Adrenal gland (tissue), 12 donors: ENCODE data around the gene SCP2D1. TPM values are rescaled to one million over a fixed set of nuclear protein-coding genes. Genes with fewer than 3 reads are reported as not detected.

ENCODE experiments used
- DNase-seq, 7 donors: peaks; one replicate each; pipeline ENCODE4 v3.0.0-alpha.2; 2019 to 2020
- H3K27ac ChIP-seq, 5 donors: fragments of 200-600 bp; sonication (generic) in 4 of 5; 1 replicate in 3 of 5; 2 replicates in 2 of 5; pipeline versions ENCODE4 v1.5.1 to v1.8.0; 2016 to 2020; ENCODE audit warnings: mild to moderate bottlenecking in 1 of 5
- H3K27me3 ChIP-seq: fragments of 200-600 bp; 2 replicates; pipeline ENCODE4 v1.8.0; 2021
- H3K36me3 ChIP-seq, 2 donors: fragments of 200-600 bp; replicated peaks in 1 of 2; 1 replicate in 1 of 2; 2 replicates in 1 of 2; pipeline versions ENCODE4 v1.5.1 to v1.8.0; 2018 to 2022
- H3K4me1 ChIP-seq, 2 donors: fragments of 200-600 bp; replicated peaks in 1 of 2; 1 replicate in 1 of 2; 2 replicates in 1 of 2; pipeline versions ENCODE4 v1.5.1 to v1.8.0; 2018 to 2021
- H3K4me3 ChIP-seq, 4 donors: fragments of 200-600 bp; sonication (generic) in 3 of 4; one replicate each; pipeline ENCODE4 v1.5.1; 2016 to 2018
- H3K9me3 ChIP-seq, 3 donors: fragments of 200-600 bp; sonication (generic) in 1 of 3; replicated peaks in 1 of 3; 1 replicate in 2 of 3; 2 replicates in 1 of 3; pipeline versions ENCODE4 v1.5.1 to v1.8.0; 2016 to 2021
- CTCF ChIP-seq, 6 experiments: fragments of 450-650 bp in 4 of 6; fragments of 200-600 bp in 2 of 6; sonication (generic) in 1 of 6; IDR thresholded peaks; 1 replicate in 5 of 6; 2 replicates in 1 of 6; pipeline versions ENCODE4 v1.5.1 to v1.8.0; 2016 to 2021; ENCODE audit warnings: antibody characterized with exemption in 6 of 6, mild to moderate bottlenecking in 2 of 6, moderate library complexity in 1 of 6
- POLR2A ChIP-seq, 2 donors: fragments of 450-650 bp; IDR thresholded peaks; one replicate each; pipeline ENCODE4 v1.6.1; 2017; ENCODE audit warnings: antibody characterized with exemption in 2 of 2, mild to moderate bottlenecking in 2 of 2, moderate library complexity in 1 of 2
- WGBS, 4 donors: extraction: QIAGEN DNeasy Blood & Tissue Kit in 2 of 4; methylation state at CpG; one replicate each; pipeline versions ENCODE4 v1.1.5 to v1.1.7; 2013 to 2017; 5-methylcytosine and 5-hydroxymethylcytosine counted together
- intact Hi-C, 2 donors: fragments of 100-400 bp; cut with DNase I; formaldehyde crosslinking; loops; one replicate each; pipeline versions ENCODE4 v1.14.1 to v1.15.0; 2022 to 2023
- polyA plus RNA-seq, 3 donors: library from polyadenylated mRNA; stranded (reverse); fragments of 200-250 nt in 2 of 3; fragments of 350-450 nt in 1 of 3; fragmentation: Illumina TruSeq in 1 of 3; extraction: RNeasy Lipid Tissue Mini Kit (QIAGEN cat#74804) in 1 of 3; gene quantifications; one replicate each; pipeline ENCODE4 v1.2.3, GENCODE V29; 2013 to 2014
- total RNA-seq, 9 donors: library from RNA; depleted of rRNA in 4 of 9; stranded (reverse); fragments of >200 nt in 4 of 9; fragments of 120-200 nt in 1 of 9; fragmentation: NEBNext Ultra II Directional in 1 of 9; extraction: Animal tissue kit (Norgen Biotek cat#: 25700) in 1 of 9; gene quantifications; one replicate each; pipeline versions ENCODE4 v1.1.0 to v1.2.4, GENCODE V29; 2013 to 2023
- donor health status: healthy with polysubstance abuse.
- donor health status: Bipolar disorder and iron deficiency.
- donor health status: DM: yes; HTN: yes; CAD: no.
- donor health status: DM: no; HTN: no; CAD: no.
- donor health status: DM: no; HTN: no; CAD: no.
- donor health status: DM: yes; HTN: yes; CAD: no.

SCP2D1 gene
- total and polyA plus RNA-seq, 12 donors = not detected

GRCh38 chr20:18801516-18801915 is 12.1 kb upstream of the SCP2D1 start:
- Histone ChIP-seq H3K4me1 (no peaks in the 10 kb centered on the region), H3K36me3 (no peaks in the 10 kb centered on the region), H3K27ac (no peak overlapping the region), H3K9me3 (no peaks in the 10 kb centered on the region), H3K27me3 (no peaks in the 10 kb centered on the region), H3K4me3 (no peak overlapping the region)
- WGBS, 4 donors = 78 to 90% (median 84%) methylated on average over 2 of the region's 2 CpGs
- intact Hi-C loops = loop anchor here in 1 of 2 donors (10.0 kb wide), 1 partner anchor 167 kb away; no protein-coding TSS in a partner anchor
- no peak for DNase-seq
- TF ChIP-seq POLR2A (IDR thresholded peaks at IDR 0.05) (no peak), CTCF (IDR thresholded peaks at IDR 0.05) (no peak)

- no peaks in the 10 kb centered on the region for H3K4me1 ChIP-seq
- H3K27ac ChIP-seq = no peak overlapping the region
- H3K4me3 ChIP-seq = no peak overlapping the region
- H3K9me3 ChIP-seq = no peaks in the 10 kb centered on the region
- intact Hi-C loops = loop anchor here in 1 of 2 donors (10.0 kb wide), 1 partner anchor 167 kb away; no protein-coding TSS in a partner anchor
- no peak for DNase-seq
- no peaks in the 10 kb centered on the region for H3K27me3 ChIP-seq
- H3K36me3 ChIP-seq = no peaks in the 10 kb centered on the region
- TF ChIP-seq CTCF (IDR thresholded peaks at IDR 0.05) = no peak
- no peak for TF ChIP-seq POLR2A (IDR thresholded peaks at IDR 0.05)
- 71 to 83% (median 78%) methylated on average over 7 of the region's 7 CpGs for WGBS, 4 donors
Observed at GRCh38 chr20:18802012-18802634, 11.5 kb upstream of the SCP2D1 start.

GRCh38 chr20:18805881-18806280 is 7.7 kb upstream of the SCP2D1 start:
- H3K4me1 ChIP-seq = no peaks in the 10 kb centered on the region
- intact Hi-C loops = loop anchor here in 1 of 2 donors (10.0 kb wide), 1 partner anchor 171 kb away; no protein-coding TSS in a partner anchor
- no peaks in the 10 kb centered on the region for H3K36me3 ChIP-seq
- no peak overlapping the region for H3K27ac ChIP-seq
- DNase-seq = no peak
- 65 to 71% (median 68%) methylated on average over 4 of the region's 4 CpGs for WGBS, 4 donors
- no peaks in the 10 kb centered on the region for H3K9me3 ChIP-seq
- no peak overlapping the region for H3K4me3 ChIP-seq
- H3K27me3 ChIP-seq = no peaks in the 10 kb centered on the region
- TF ChIP-seq POLR2A (IDR thresholded peaks at IDR 0.05) (no peak), CTCF (IDR thresholded peaks at IDR 0.05) (no peak)

- H3K36me3 ChIP-seq = no peaks in the 10 kb centered on the region
- intact Hi-C loops = loop anchor here in 1 of 2 donors (10.0 kb wide), 1 partner anchor 174 kb away; no protein-coding TSS in a partner anchor
- no peaks in the 10 kb centered on the region for H3K27me3 ChIP-seq
- WGBS, 4 donors = 45 to 63% (median 47%) methylated on average over 3 of the region's 3 CpGs
- no peaks in the 10 kb centered on the region for H3K9me3 ChIP-seq
- no peaks in the 10 kb centered on the region for H3K4me1 ChIP-seq
- no peak overlapping the region for H3K4me3 ChIP-seq
- no peak overlapping the region for H3K27ac ChIP-seq
- TF ChIP-seq POLR2A (IDR thresholded peaks at IDR 0.05) (no peak), CTCF (IDR thresholded peaks at IDR 0.05) (no peak)
- no peak for DNase-seq
Observed at GRCh38 chr20:18808712-18809111, 4.9 kb upstream of the SCP2D1 start.
